A204.1 (cell line): ENCODE results near the gene SDCCAG8.

ENCODE experiments used
- FAIRE-seq: peaks from 2 replicates; lab custom pipeline; 2012; peaks lifted over from hg19 to GRCh38; lab: Jason Lieb, UNC

Gene SDCCAG8

DNA sequence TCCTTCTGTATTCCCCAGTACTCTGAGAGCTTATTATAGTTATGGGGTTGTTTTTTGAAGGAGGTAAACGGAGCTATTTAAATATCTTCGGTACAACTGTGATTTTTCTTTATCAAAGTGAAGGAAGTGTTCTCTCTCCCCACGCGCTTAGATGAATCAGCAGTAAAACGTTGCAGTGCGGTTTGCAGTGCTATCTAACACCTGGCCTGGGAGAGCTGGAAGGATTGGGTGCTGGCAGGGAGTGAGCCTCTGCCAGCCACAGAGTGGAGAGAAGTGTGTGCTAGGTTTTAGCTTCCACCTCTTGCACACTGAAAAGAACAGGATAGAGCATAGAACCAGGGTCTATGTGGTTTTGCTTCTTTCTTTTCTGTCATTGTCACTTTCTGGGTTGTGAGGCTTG lies 165.9 kb downstream of the SDCCAG8 start:
- FAIRE-seq: no peak

DNA sequence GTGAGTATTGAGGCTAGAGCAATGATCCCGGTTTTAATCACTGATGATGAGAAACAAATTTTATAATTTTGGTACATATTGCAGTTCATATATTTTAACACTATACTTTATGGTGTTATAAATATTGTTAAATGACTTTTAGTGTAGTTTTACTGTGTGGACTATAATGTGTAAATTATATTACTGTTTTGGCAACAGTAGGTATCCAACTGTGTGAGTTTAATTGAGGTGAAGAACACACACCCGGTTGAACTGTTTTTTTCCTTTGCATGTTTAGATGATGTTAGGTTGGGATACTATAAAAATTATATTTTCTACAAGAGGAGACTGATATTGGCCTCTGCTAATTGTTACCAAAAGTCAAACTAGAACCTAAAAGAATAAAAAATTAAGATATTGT lies 166.5 kb downstream of the SDCCAG8 start:
- FAIRE-seq: no peak

DNA sequence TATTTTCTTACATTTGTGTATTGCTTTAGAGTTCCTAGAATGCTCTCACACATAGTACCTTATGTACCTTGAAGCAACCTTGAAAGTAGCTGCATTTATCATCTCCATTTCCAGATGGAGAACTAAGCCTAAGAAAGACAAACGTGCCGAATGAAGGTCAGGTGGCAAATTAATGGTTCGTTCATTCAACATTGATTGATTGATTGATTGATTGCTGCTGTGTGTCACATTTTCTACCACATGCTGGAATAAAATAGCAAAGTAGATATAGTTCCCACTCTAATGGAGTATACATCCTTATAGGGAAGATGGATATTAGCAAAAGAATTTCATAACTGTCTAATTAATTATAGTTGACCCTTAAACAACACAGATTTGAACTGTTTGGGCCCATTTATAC lies 172.2 kb downstream of the SDCCAG8 start:
- no peak for FAIRE-seq

DNA sequence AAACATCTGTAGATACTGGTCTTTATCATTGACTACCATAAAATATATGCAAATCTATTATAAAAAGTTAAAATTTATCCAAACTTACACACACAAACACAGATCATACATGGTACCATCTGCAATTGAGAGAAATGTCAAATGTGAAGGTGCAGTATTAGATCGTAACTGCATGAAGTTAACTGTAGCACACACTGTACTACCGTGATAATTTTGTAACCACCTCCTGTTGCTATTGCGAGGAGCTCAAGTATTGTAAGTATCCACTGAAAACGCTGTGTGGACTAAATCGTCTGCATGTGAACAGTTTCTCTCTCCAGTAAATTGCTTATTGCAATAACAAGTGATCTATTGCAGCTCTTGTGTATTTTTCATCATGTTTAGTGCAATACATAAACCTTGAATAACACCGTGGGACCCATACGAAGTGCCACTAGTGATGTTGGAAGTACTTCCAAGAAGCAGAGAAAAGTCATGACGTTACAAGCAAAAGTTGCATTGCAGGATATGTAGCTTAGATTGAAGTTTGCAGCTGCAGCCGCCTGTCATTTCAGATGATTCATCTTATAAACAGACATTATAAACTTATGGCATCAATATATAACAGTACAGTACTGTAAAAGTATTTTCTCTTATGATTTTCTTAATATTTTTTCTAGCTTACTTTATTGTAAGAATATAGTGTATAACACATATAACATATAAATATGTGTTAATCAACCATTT lies 172.9 kb downstream of the SDCCAG8 start:
- FAIRE-seq: no peak

DNA sequence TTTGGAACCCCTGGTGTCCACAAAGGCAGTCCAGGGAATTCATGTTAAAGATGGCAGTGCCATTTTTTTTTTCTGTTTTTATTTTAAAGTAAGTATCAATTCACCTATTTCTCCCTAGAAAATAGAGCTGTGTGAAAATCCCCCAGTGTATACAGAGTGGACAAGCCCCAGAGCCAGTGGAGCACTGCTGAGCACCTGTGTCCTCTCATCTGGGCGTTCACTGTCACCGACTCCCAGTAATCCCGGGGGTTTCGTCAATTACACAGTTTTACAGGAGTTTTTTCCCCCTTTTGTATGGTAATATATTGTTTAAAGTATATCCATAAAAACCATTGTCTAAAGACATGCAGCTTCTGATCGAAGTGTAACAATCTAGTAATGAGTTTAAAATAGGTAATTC lies 175.8 kb downstream of the SDCCAG8 start:
- FAIRE-seq: no peak

DNA sequence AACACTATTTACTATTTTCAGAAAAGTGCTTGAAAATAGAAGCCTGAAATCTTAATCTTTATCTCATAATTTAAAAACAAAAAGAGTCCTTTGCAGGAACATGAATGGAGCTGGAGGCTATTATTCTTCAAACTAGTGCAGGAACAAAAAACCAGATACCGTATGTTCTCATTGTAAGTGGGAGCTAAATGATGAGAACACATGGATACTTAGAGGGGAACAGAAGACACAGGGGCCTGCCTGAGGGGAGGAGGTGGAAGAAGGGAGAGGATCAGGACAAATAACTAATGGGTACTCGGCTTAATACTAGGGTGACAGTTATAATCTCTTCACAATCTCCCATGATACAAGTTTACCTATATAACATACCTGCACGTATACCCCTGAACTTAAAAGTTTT lies 176.3 kb downstream of the SDCCAG8 start:
- FAIRE-seq: no peak

GRCh38 chr1:243433737-243434370 lies 178.0 kb downstream of the SDCCAG8 start:
- FAIRE-seq: no peak

DNA sequence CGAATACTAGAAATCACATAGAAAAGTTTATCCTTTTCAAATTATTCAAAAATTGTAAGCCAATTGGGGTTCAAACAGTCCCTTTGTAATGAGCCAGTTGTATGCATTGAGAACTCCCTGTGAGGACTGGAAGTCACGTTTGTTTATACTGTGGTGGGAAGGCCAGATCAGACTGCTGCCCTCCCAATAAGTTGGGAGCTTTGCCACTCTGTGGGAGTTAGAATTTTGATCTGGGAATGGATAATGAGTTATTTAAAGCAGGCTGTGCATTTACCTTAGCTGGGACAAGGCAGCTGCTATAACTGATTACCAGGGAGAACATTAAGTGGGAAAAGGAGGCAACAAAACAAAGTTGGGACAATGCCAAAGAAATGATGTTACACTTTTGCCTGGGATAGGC lies 178.8 kb downstream of the SDCCAG8 start:
- no peak for FAIRE-seq

- no peak for FAIRE-seq
Observed at GRCh38 chr1:243435836-243436235, 180.0 kb downstream of the SDCCAG8 start.

- FAIRE-seq: no peak
Observed at GRCh38 chr1:243438146-243438545, 182.3 kb downstream of the SDCCAG8 start.

DNA sequence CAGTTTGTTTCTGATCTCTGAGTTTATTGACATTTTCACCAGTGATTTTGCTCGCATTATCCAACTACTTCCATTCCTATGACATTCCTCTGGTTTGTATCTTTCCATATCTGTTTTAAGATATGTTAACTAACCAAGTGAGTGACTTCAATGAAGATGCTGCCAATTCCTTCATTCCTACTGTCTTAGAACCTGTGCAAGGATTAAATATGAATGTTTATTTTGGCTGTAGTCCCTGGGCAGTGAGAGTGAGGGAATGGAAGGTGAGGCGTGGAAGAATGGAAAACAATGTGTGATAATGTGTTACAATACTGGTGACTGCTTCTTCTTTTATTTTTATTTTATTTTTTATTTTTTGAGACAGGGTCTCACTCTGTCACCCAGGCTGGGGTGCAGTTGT lies 183.0 kb downstream of the SDCCAG8 start:
- FAIRE-seq: no peak

DNA sequence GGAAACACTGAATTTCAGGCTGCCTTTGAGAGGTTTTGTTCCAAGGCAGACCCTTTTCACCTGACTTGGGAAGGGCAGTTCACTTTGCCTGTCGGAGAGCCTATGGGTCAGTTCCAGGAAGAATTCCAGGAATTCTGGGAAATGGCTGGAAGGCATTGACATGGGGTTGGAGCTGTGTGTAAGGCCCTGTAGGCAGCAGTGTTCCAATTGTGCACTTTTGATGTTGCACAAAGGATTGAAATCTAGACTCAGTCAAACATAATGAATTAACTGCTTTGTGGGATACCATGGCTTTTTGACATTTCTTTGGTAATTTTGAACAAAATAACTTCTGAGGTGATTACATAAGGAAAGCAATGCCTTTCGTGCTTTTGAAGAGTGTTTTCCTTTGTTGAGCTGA lies 184.6 kb downstream of the SDCCAG8 start:
- no peak for FAIRE-seq

GRCh38 chr1:243441601-243442000 lies 185.8 kb downstream of the SDCCAG8 start:
- no peak for FAIRE-seq

DNA sequence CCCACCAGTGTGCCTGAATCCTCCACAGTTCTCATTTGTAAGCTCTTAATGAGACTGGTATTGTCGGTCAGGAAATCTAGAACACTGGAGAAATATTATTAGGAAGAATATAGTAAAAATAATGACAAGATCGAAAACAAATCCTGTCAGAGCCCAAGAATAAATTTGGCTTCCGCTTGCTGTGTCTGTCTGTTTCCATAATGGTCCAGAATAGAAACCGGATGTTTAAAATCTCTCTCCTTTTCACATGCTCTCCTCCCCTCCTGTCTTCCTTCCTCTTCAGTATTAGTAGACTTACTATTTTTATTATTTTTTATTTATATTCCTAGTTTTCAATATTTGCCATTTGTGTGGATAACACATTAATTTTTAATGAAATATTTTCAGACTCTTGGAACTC lies 187.7 kb downstream of the SDCCAG8 start:
- FAIRE-seq: no peak

DNA sequence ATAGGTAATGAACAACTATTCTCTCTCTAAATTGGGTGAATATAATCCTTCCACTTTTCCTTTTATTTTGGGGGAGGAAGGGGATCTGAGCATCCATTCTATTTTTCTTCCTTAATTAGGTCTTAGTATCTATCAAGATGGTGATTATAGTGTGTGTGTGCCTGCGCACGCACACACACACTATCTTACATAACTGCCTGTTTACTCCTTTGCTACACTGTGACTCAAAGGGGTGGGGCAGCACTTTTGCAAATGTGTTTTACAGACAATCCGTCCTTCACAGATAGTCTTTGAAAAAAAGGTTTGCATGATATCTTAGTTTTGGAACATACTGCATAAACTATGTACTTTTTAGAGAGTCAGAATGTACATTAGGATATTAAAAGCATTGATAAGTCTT lies 191.5 kb downstream of the SDCCAG8 start:
- no peak for FAIRE-seq

DNA sequence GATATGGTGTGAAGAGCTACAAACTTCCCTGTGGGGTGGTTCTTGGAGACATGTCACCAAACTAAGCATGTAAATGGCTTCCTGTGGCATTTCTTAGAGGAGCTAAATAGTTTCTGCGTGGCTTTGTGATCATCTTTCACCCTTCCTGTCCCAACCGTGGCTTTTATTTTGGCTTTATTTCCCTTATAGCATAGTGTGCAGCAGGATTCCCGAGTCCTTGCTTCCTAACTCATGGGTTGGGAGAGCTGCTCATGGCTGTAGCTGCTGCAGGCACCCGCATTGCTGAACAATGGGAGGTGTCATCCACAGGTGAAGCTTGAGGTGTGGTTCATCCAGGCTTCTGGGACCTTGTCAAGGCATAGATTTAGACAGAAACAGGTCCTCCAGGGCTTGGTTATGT lies 192.0 kb downstream of the SDCCAG8 start:
- FAIRE-seq: no peak

DNA sequence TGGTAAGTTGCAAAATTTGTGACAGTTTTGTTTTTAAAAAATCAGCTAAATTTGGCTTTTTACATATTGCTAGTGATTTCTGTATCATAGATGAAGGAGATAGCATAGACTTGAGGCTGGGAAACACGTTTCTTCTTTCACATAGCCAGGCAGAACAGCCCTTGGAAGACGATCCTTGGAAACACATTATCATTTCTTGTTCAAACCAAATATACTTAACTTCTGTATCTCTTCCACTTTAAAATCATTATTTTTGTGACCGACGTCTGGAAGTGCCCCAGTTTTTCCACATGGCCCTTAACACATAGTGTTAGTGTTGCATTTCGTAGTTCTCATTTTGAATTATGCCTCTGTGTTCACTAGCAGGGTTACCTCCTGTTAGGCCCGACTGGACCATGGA lies 193.5 kb downstream of the SDCCAG8 start:
- FAIRE-seq: no peak

- no peak for FAIRE-seq
Observed at GRCh38 chr1:243452092-243452491, 196.3 kb downstream of the SDCCAG8 start.

- FAIRE-seq: no peak
Observed at GRCh38 chr1:243454328-243454997, 198.6 kb downstream of the SDCCAG8 start.

- FAIRE-seq: no peak
Observed at GRCh38 chr1:243455760-243456651, 200.2 kb downstream of the SDCCAG8 start.

- no peak for FAIRE-seq
Observed at GRCh38 chr1:243457363-243457982, 201.6 kb downstream of the SDCCAG8 start.

DNA sequence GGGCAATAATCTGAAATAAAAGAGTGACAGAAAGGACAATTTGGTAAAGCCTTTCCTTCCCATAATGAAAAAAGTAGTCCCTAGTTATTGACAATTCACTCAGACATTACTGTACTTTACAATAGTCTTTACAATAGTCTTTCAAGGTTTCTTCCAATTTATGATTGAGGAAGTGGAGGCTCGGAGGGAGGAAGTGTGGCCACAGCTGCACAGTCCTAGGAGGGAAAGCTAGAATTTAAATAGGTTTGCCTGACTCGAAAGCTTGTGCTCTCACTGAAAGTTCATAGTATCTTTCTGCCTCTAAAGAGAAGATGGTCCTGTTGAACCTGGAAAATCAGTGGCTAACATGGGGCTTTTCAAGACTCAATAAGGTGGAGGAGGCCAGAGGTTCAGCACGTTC lies 203.2 kb downstream of the SDCCAG8 start:
- FAIRE-seq: no peak
